GM12878 (cell line): ENCODE data around the gene DPP6. TPM values are rescaled to one million over a fixed set of nuclear protein-coding genes. Genes with fewer than 3 reads are reported as not detected.

Experiments
- ATAC-seq: fragments of 200-7000 bp; cut with Tn5 transposase; 3 replicates; pipeline ENCODE4 v1.9.1; 2020; ENCODE audit warnings: mild to moderate bottlenecking, moderate library complexity
- BruUV-seq: library from RNA; stranded (reverse); fragments of 400-500 nt; replicated peaks from 2 replicates; lab custom pipeline; 2021; lab: Mats Ljungman, UMichigan
- CTCF ChIA-PET: fragments of 300-600 bp; sonication (Branson Sonifier 250); formaldehyde crosslinking; extraction: SDS; loops from one replicate; lab custom pipeline; 2021; ENCODE audit warnings: inconsistent platforms; lab: Yijun Ruan, JAX
- POLR2A ChIA-PET: fragments of 350-600 bp; formaldehyde crosslinking; extraction: SDS; loops from one replicate; lab custom pipeline; 2021; ENCODE audit warnings: inconsistent platforms; lab: Charles Lee
- RAD21 ChIA-PET: fragments of 300-600 bp; sonication (Branson Sonifier 250); formaldehyde crosslinking; loops from one replicate; lab custom pipeline; 2023; ENCODE audit warnings: antibody characterized with exemption; ENCODE audit not compliant: unreplicated experiment; lab: Charles Lee
- SMC1A ChIA-PET: fragments of 300-600 bp; sonication (Branson Sonifier 250); formaldehyde crosslinking; loops from one replicate; lab custom pipeline; 2023; ENCODE audit not compliant: unreplicated experiment, uncharacterized antibody; lab: Charles Lee
- DNase-seq: peaks from one replicate; pipeline ENCODE4 v3.0.0-alpha.2; 2011; ENCODE audit warnings: low read depth, low spot score
- FAIRE-seq: peaks from 3 replicates; lab custom pipeline; 2011; peaks lifted over from hg19 to GRCh38; lab: Jason Lieb, UNC
- H2AFZ ChIP-seq: 2 replicates; pipeline ENCODE4 v1.6.0; 2011; ENCODE audit warnings: low read depth, low read length, control low read depth; ENCODE audit not compliant: control insufficient read depth
- H3K27ac ChIP-seq: 2 replicates; pipeline ENCODE4 v1.5.1; 2011; ENCODE audit warnings: control low read depth; ENCODE audit not compliant: control insufficient read depth, insufficient read depth
- H3K27me3 ChIP-seq, 2 experiments: replicated peaks in 1 of 2; 2 replicates each; pipeline versions ENCODE4 v1.6.0 to v1.6.1; 2011; ENCODE audit warnings: low read length in 1 of 2; ENCODE audit not compliant: control insufficient read depth in 2 of 2, insufficient read depth in 2 of 2
- H3K36me3 ChIP-seq, 2 experiments: 2 replicates each; pipeline ENCODE4 v1.5.1; 2011; ENCODE audit warnings: low read length in 1 of 2; ENCODE audit not compliant: control insufficient read depth in 2 of 2, insufficient read depth in 2 of 2
- H3K4me1 ChIP-seq: 2 replicates; pipeline ENCODE4 v1.6.1; 2011; ENCODE audit warnings: mild to moderate bottlenecking, low read length, moderate library complexity, mixed read lengths; ENCODE audit not compliant: control insufficient read depth, insufficient read depth
- H3K4me2 ChIP-seq: 2 replicates; pipeline ENCODE4 v1.6.0; 2011; ENCODE audit warnings: control low read depth; ENCODE audit not compliant: control insufficient read depth, insufficient read depth
- H3K4me3 ChIP-seq: fragments of 200-600 bp; sonication (generic); 2 replicates; pipeline ENCODE4 v1.5.1; 2016
- H3K79me2 ChIP-seq: 2 replicates; pipeline ENCODE4 v1.6.0; 2011; ENCODE audit warnings: low read length; ENCODE audit not compliant: control insufficient read depth, insufficient read depth
- H3K9ac ChIP-seq: 2 replicates; pipeline ENCODE4 v1.8.0; 2011; ENCODE audit warnings: low read length, control low read depth, mixed read lengths; ENCODE audit not compliant: control insufficient read depth, insufficient read depth
- H3K9me3 ChIP-seq: replicated peaks from 3 replicates; pipeline ENCODE4 v1.5.1; 2011; ENCODE audit warnings: mild to moderate bottlenecking, low read length; ENCODE audit not compliant: control insufficient read depth, insufficient read depth
- H4K20me1 ChIP-seq: 2 replicates; pipeline ENCODE4 v1.6.0; 2011; ENCODE audit not compliant: control insufficient read depth, insufficient read depth
- HDGF ChIP-seq: fragments of 450-650 bp; IDR thresholded peaks from 2 replicates; pipeline ENCODE4 v1.6.1; 2016; ENCODE audit warnings: antibody characterized with exemption
- HSF1 ChIP-seq: fragments of 150-350 bp; IDR thresholded peaks from 2 replicates; pipeline ENCODE4 v1.6.1; 2014; ENCODE audit warnings: mild to moderate bottlenecking, low read depth, low read length
- JUND ChIP-seq: IDR thresholded peaks from 2 replicates; pipeline ENCODE4 v1.6.1; 2012; ENCODE audit warnings: low read depth, mild to moderate bottlenecking, low read length, improper control_type of control experiment, moderate library complexity
- NFYA ChIP-seq: IDR thresholded peaks from 2 replicates; pipeline ENCODE4 v1.6.1; 2011; ENCODE audit warnings: low read depth, mild to moderate bottlenecking, low read length, improper control_type of control experiment, borderline replicate concordance
- SMAD1 ChIP-seq: fragments of 450-650 bp; IDR thresholded peaks from 2 replicates; pipeline ENCODE4 v1.6.1; 2018; ENCODE audit warnings: mild to moderate bottlenecking, low read depth; ENCODE audit not compliant: partially characterized antibody
- TARDBP ChIP-seq: IDR thresholded peaks from 2 replicates; pipeline ENCODE4 v1.6.1; 2016; ENCODE audit warnings: borderline replicate concordance
- TCF12 ChIP-seq: IDR thresholded peaks from 2 replicates; pipeline ENCODE4 v1.6.1; 2011; ENCODE audit warnings: low read depth, mild to moderate bottlenecking, low read length
- WGBS: methylation state at CpG from one replicate; pipeline ENCODE4 v1.1.6; 2016; ENCODE audit warnings: low lambda C conversion rate; ENCODE audit not compliant: insufficient replicate concordance, insufficient coverage; ENCODE audit errors: missing lambda C conversion rate; 5-methylcytosine and 5-hydroxymethylcytosine counted together
- in situ Hi-C: fragments of 300-500 bp; cut with MboI; formaldehyde crosslinking; loops from 9 replicates; pipeline ENCODE4 v1.14.3; 2018; ENCODE audit warnings: mixed read lengths
- intact Hi-C: fragments of 100-400 bp; cut with micrococcal nuclease; formaldehyde crosslinking; loops from one replicate; pipeline ENCODE4 v1.14.2; 2022; ENCODE audit not compliant: unreplicated experiment
- polyA plus RNA-seq, 11 experiments: library from polyadenylated mRNA; depleted of rRNA in 4 of 11; unstranded in 6 of 11; stranded (reverse) in 5 of 11; fragments of >200 nt; fragmentation: Nextera tagmentation in 4 of 11; fragmentation: Illumina TruSeq in 1 of 11; extraction: Ambion mirVana in 4 of 11; extraction: Trizol in 1 of 11; gene quantifications; 1 replicate in 1 of 11; 2 replicates in 10 of 11; pipeline versions ENCODE4 v1.2.1 to v1.2.3, GENCODE V29; 2011 to 2016; ENCODE audit warnings: inconsistent platforms in 2 of 11, missing spikeins in 2 of 11, low read depth in 1 of 11
- total RNA-seq, 4 experiments: library from RNA; depleted of rRNA in 3 of 4; stranded (reverse); fragments of >200 nt in 3 of 4; fragmentation: Illumina TruSeq in 1 of 4; extraction: Trizol in 1 of 4; gene quantifications; 2 replicates each; pipeline versions ENCODE4 v1.2.1 to v1.2.3, GENCODE V29; 2013 to 2021

DPP6 gene
- total and polyA plus RNA-seq, 10 of the 15 experiments (the other 5 are each of a cell fraction or from before 2014, with no cell fraction given) = not detected

- in situ Hi-C loops = no loop called here
- FAIRE-seq = no peak
- Histone ChIP-seq H3K9me3 (no peaks in the 10 kb centered on the region), H3K27ac (no peak overlapping the region)
- POLR2A ChIA-PET = no interaction called here
- RAD21 ChIA-PET = no interaction called here
- no peak for TF ChIP-seq HSF1
- TF ChIP-seq TARDBP = no peak
- no peak for TF ChIP-seq TCF12
- TF ChIP-seq HDGF = no peak
- no peak for TF ChIP-seq SMAD1
- TF ChIP-seq JUND = no peak
- TF ChIP-seq NFYA = no peak
- TF ChIP-seq, all 136 proteins: peak for 0
- H3K4me1 ChIP-seq = no peaks in the 10 kb centered on the region
- CTCF ChIA-PET = no interaction called here
- H3K27me3 ChIP-seq = no peaks in the 10 kb centered on the region
- SMC1A ChIA-PET = no interaction called here
- no peak overlapping the region for H3K4me3 ChIP-seq
- H3K36me3 ChIP-seq = no peaks in the 10 kb centered on the region
- no peak for ATAC-seq
- intact Hi-C loops = no loop called here
- no TSS peak for BruUV-seq
- 16% methylated on average over 3 of the region's 3 CpGs for WGBS
- H4K20me1 ChIP-seq = no peaks in the 10 kb centered on the region
- DNase-seq = no peak
- no peak overlapping the region for H3K4me2 ChIP-seq
- no peak overlapping the region for H3K9ac ChIP-seq
- no peaks in the 10 kb centered on the region for H3K79me2 ChIP-seq
- no peak overlapping the region for H2AFZ ChIP-seq
Observed at GRCh38 chr7:154473360-154473759, 421.2 kb downstream of the DPP6 start.
